ENCODE results near the gene ANKS6.

ANKS6 gene

GRCh38 chr9:98796364-98797101, at the start of gene ANKS6:
ANKS6 (minus strand) TSS chr9:98796555; CDS start chr9:98796491, 64 bp downstream.
- peak; percentile 84 for DNase-seq (ENCODE audit: low read depth)

GRCh38 chr9:98846081-98846480, 49.7 kb upstream of the ANKS6 start:
- no peak for DNase-seq (ENCODE audit: low read depth)

GRCh38 chr9:98842510-98842909, 46.2 kb upstream of the ANKS6 start:
- DNase-seq (ENCODE audit: low read depth): no peak

- DNase-seq (ENCODE audit: low read depth): no peak
These were observed 43.4 kb upstream of the ANKS6 start for GRCh38 chr9:98839724-98840123.

GRCh38 chr9:98838868-98839565, 42.7 kb upstream of the ANKS6 start:
- DNase-seq (ENCODE audit: low read depth): no peak

GRCh38 chr9:98838155-98838867, 42.0 kb upstream of the ANKS6 start:
- no peak for DNase-seq (ENCODE audit: low read depth)

GRCh38 chr9:98837516-98837915, 41.2 kb upstream of the ANKS6 start:
- no peak for DNase-seq (ENCODE audit: low read depth)

- no peak for DNase-seq (ENCODE audit: low read depth)
These were observed 39.9 kb upstream of the ANKS6 start for GRCh38 chr9:98836206-98836605.

GRCh38 chr9:98834386-98834785, 38.0 kb upstream of the ANKS6 start:
- no peak for DNase-seq (ENCODE audit: low read depth)

GRCh38 chr9:98833090-98833956, 37.0 kb upstream of the ANKS6 start:
- DNase-seq (ENCODE audit: low read depth): no peak

GRCh38 chr9:98832768-98833089, 36.4 kb upstream of the ANKS6 start:
- DNase-seq (ENCODE audit: low read depth): no peak

- DNase-seq (ENCODE audit: low read depth): no peak
These were observed 35.3 kb upstream of the ANKS6 start for GRCh38 chr9:98831696-98832095.

GRCh38 chr9:98830554-98830953, 34.2 kb upstream of the ANKS6 start:
- no peak for DNase-seq (ENCODE audit: low read depth)

- no peak for DNase-seq (ENCODE audit: low read depth)
These were observed 33.4 kb upstream of the ANKS6 start for GRCh38 chr9:98829766-98830165.

GRCh38 chr9:98826716-98827115, 30.4 kb upstream of the ANKS6 start:
- no peak for DNase-seq (ENCODE audit: low read depth)

- DNase-seq (ENCODE audit: low read depth): no peak
These were observed 29.1 kb upstream of the ANKS6 start for GRCh38 chr9:98825414-98825813.

GRCh38 chr9:98823666-98824334, 27.4 kb upstream of the ANKS6 start:
- DNase-seq (ENCODE audit: low read depth): no peak

- DNase-seq (ENCODE audit: low read depth): no peak
These were observed 26.3 kb upstream of the ANKS6 start for GRCh38 chr9:98822661-98823060.

- DNase-seq (ENCODE audit: low read depth): no peak
These were observed 25.5 kb upstream of the ANKS6 start for GRCh38 chr9:98821831-98822230.

GRCh38 chr9:98819231-98819630, 22.9 kb upstream of the ANKS6 start:
- no peak for DNase-seq (ENCODE audit: low read depth)

- no peak for DNase-seq (ENCODE audit: low read depth)
These were observed 22.4 kb upstream of the ANKS6 start for GRCh38 chr9:98818764-98819163.

Measured in activated T-cell treated with anti-CD3 and anti-CD28 coated beads for 1 hour (primary cell).